AG04450 (cell line): ENCODE measurements around the gene XPR1. TPM values are rescaled to one million over a fixed set of nuclear protein-coding genes. Genes with fewer than 3 reads are reported as not detected.

Experiments used
- CTCF ChIA-PET: fragments of 300-600, 350-600 bp; formaldehyde crosslinking; extraction: SDS; loops from one replicate; lab custom pipeline; 2022; ENCODE audit warnings: antibody characterized with exemption, inconsistent platforms; lab: Charles Lee
- POLR2A ChIA-PET: fragments of 350-600 bp; formaldehyde crosslinking; extraction: SDS; loops from one replicate; lab custom pipeline; 2021; ENCODE audit warnings: antibody characterized with exemption, inconsistent platforms; lab: Yijun Ruan, JAX
- DNase-seq: peaks from one replicate; pipeline ENCODE4 v3.0.0-alpha.2; 2011; ENCODE audit warnings: low read depth, low spot score
- H3K27ac ChIP-seq: one replicate; pipeline ENCODE4 v1.5.1; 2012; ENCODE audit warnings: low read depth, low read length, control low read depth
- H3K27me3 ChIP-seq: one replicate; pipeline ENCODE4 v1.6.0; 2012; ENCODE audit warnings: low read length; ENCODE audit not compliant: control insufficient read depth, insufficient read depth
- H3K4me3 ChIP-seq: 2 replicates; pipeline ENCODE4 v1.5.1; 2011; ENCODE audit warnings: mild to moderate bottlenecking, low read depth, low read length, control low read depth
- H3K9me3 ChIP-seq: 2 replicates; pipeline ENCODE4 v1.5.1; 2012; ENCODE audit warnings: low read length; ENCODE audit not compliant: control insufficient read depth, insufficient read depth
- CTCF ChIP-seq: IDR thresholded peaks from 2 replicates; pipeline ENCODE4 v1.5.1; 2011; ENCODE audit warnings: low read depth, low read length, control low read depth, inconsistent platforms
- polyA plus RNA-seq: library from polyadenylated mRNA; depleted of rRNA; stranded (reverse); fragments of >200 nt; gene quantifications from 2 replicates; pipeline ENCODE4 v1.2.3, GENCODE V29; 2011

The XPR1 gene
- polyA plus RNA-seq, 1 experiment, result 63.2 TPM

DNA sequence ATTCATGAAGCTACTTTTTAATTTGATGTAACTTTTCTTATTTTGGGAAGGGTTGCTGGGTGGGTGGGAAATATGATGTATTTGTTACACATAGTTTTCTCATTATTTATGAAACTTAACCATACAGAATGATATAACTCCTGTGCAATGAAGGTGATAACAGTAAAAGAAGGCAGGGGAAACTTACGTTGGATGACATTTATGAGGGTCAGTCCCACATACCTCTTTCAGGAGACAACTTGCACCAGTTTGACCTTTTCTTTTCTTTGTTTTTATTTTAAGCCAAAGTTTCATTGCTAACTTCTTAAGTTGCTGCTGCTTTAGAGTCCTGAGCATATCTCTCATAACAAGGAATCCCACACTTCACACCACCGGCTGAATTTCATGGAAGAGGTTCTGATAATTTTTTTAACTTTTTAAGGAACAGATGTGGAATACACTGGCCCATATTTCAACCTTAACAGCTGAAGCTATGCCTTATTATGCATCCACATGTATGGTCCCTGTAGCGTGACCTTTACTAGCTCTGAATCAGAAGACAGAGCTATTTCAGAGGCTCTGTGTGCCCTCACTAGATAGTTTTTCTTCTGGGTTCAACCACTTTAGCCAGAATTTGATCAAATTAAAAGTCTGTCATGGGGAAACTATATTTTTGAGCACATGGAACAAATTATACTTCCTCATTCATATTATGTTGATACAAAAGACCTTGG, 252.9 kb downstream of the XPR1 start:
- CTCF ChIA-PET, result interaction anchor here (0.6 to 9.7 kb wide), 4 partner anchors 257 to 1711 kb away, joined by 3 to 135 read pairs (median 14); no protein-coding TSS in a partner anchor

DNA sequence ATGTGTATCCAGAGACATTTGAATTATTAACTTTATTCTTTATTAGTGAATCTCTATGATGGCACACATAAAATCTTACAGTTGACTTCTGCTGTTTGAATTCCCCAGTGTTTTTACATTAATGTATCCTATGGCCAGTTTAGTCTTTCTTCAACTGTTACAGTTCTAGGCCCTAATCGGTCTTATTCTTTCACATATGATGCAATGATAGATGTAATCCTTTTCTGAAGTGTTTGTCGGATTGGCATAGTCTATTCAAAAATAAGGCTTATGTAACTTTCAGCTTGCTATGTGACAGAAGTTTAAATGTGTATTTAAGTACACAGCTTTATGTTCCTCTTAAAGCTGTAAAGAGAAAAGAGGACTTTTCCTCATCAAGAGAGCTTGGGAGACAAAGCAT, 254.5 kb downstream of the XPR1 start:
- TF ChIP-seq CTCF, result no peak
- Histone ChIP-seq H3K27ac (no peak overlapping the region), H3K9me3 (no peaks in the 10 kb centered on the region), H3K27me3 (no peaks in the 10 kb centered on the region), H3K4me3 (no peak overlapping the region)
- CTCF ChIA-PET, result interaction anchor here (9.7 kb wide), 1 partner anchor 279 kb away, joined by 135 read pairs; no protein-coding TSS in a partner anchor
- POLR2A ChIA-PET, result no interaction called here
- no peak for DNase-seq

More for the DNA sequence above, 252.9 kb downstream of the XPR1 start:
- POLR2A ChIA-PET, result interaction anchor here (0.5 kb wide), 1 partner anchor 204 kb away, joined by 5 read pairs; the partner anchor contains the start of gene IER5
- Histone ChIP-seq H3K27ac (no peak overlapping the region), H3K9me3 (no peaks in the 10 kb centered on the region), H3K27me3 (no peaks in the 10 kb centered on the region), H3K4me3 (no peak overlapping the region)
- no peak for DNase-seq
- TF ChIP-seq CTCF, result no peak

DNA sequence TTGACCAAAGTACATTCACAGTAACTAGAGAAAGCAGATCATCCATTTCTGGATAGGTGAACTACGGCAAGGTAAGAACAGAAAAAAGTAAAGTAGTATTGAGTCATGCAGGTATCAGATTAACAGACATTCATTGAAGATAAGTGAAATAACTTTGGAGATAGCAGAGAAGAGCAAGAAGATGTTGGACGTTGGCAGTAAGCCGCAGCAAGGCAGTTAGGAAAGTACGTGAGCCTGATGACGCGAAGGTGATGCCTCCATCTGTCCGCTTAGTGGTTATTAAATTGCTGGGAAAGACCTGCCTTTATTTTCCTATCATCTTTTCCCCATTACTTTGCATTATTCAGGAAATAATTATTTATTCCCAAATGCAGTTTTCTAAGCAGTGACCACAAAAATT, 256.0 kb downstream of the XPR1 start:
- no peak for TF ChIP-seq CTCF
- ChIA-PET POLR2A (no interaction called here), CTCF (interaction anchor here (0.6 to 1.3 kb wide), 2 partner anchors 26 to 301 kb away, joined by 3 read pairs; no protein-coding TSS in a partner anchor)
- no peak overlapping the region for H3K27ac ChIP-seq
- no peak for DNase-seq
- no peaks in the 10 kb centered on the region for H3K9me3 ChIP-seq
- no peaks in the 10 kb centered on the region for H3K27me3 ChIP-seq
- no peak overlapping the region for H3K4me3 ChIP-seq

GRCh38 chr1:180888870-180889269, 257.0 kb downstream of the XPR1 start:
- TF ChIP-seq CTCF, result no peak
- Histone ChIP-seq H3K27me3 (no peaks in the 10 kb centered on the region), H3K27ac (no peak overlapping the region), H3K9me3 (no peaks in the 10 kb centered on the region), H3K4me3 (no peak overlapping the region)
- POLR2A ChIA-PET, result no interaction called here
- CTCF ChIA-PET, result no interaction called here
- no peak for DNase-seq

GRCh38 chr1:180889325-180889724, 257.5 kb downstream of the XPR1 start:
- DNase-seq, result no peak
- no peak for TF ChIP-seq CTCF
- Histone ChIP-seq H3K27me3 (no peaks in the 10 kb centered on the region), H3K9me3 (no peaks in the 10 kb centered on the region), H3K4me3 (no peak overlapping the region), H3K27ac (no peak overlapping the region)
- ChIA-PET CTCF (no interaction called here), POLR2A (no interaction called here)
